ENCODE measurements around the gene ATP8A2.
"Not testable (repeated sequence)": the region's sequence is repeated elsewhere in the genome, so short reads cannot be mapped to it uniquely, and the experiment has no call there.

The ATP8A2 gene

GRCh38 chr13:25771641-25772478 lies 400.1 kb downstream of the ATP8A2 start:
- DNase-seq = no peak

GRCh38 chr13:25772534-25772933 lies 400.8 kb downstream of the ATP8A2 start:
- not testable (repeated sequence) for DNase-seq

GRCh38 chr13:25774056-25774455 lies 402.3 kb downstream of the ATP8A2 start:
- DNase-seq = not testable (repeated sequence)

GRCh38 chr13:25775275-25775674 lies 403.5 kb downstream of the ATP8A2 start:
- DNase-seq = no peak

- DNase-seq = no peak
Observed at GRCh38 chr13:25775986-25776385, 404.2 kb downstream of the ATP8A2 start.

GRCh38 chr13:25776722-25777121 lies 404.9 kb downstream of the ATP8A2 start:
- DNase-seq = no peak

GRCh38 chr13:25777509-25777908 lies 405.7 kb downstream of the ATP8A2 start:
- DNase-seq = no peak

- DNase-seq = no peak
Observed at GRCh38 chr13:25778365-25778764, 406.6 kb downstream of the ATP8A2 start.

GRCh38 chr13:25778808-25779305 lies 407.1 kb downstream of the ATP8A2 start:
- no peak for DNase-seq

- no peak for DNase-seq
Observed at GRCh38 chr13:25783076-25783475, 411.3 kb downstream of the ATP8A2 start.

- DNase-seq = no peak
Observed at GRCh38 chr13:25783601-25784024, 411.8 kb downstream of the ATP8A2 start.

- DNase-seq = no peak
Observed at GRCh38 chr13:25784119-25784518, 412.3 kb downstream of the ATP8A2 start.

GRCh38 chr13:25790137-25790536 lies 418.4 kb downstream of the ATP8A2 start:
- DNase-seq = not testable (repeated sequence)

- no peak for DNase-seq
Observed at GRCh38 chr13:25795277-25795676, 423.5 kb downstream of the ATP8A2 start.

- no peak for DNase-seq
Observed at GRCh38 chr13:25796474-25796873, 424.7 kb downstream of the ATP8A2 start.

- DNase-seq = no peak
Observed at GRCh38 chr13:25798998-25799397, 427.2 kb downstream of the ATP8A2 start.

GRCh38 chr13:25800523-25800922 lies 428.7 kb downstream of the ATP8A2 start:
- DNase-seq = no peak

GRCh38 chr13:25802579-25802978 lies 430.8 kb downstream of the ATP8A2 start:
- DNase-seq = no peak

- DNase-seq = no peak
Observed at GRCh38 chr13:25803641-25804040, 431.9 kb downstream of the ATP8A2 start.

GRCh38 chr13:25806264-25806974 lies 434.6 kb downstream of the ATP8A2 start:
- DNase-seq = no peak

- DNase-seq = no peak
Observed at GRCh38 chr13:25807562-25807961, 435.8 kb downstream of the ATP8A2 start.

GRCh38 chr13:25811506-25811905 lies 439.7 kb downstream of the ATP8A2 start:
- no peak for DNase-seq

- DNase-seq = no peak
Observed at GRCh38 chr13:25816239-25816638, 444.5 kb downstream of the ATP8A2 start.
